H9 (cell line): ENCODE results near the gene KAZALD1. TPM values are rescaled to one million over a fixed set of nuclear protein-coding genes. Genes with fewer than 3 reads are reported as not detected.

Experiments used
- DNase-seq: peaks from one replicate; pipeline ENCODE4 v3.0.0-alpha.2; 2017
- H2AFZ ChIP-seq: one replicate; pipeline ENCODE4 v1.6.1; 2013; ENCODE audit warnings: mild to moderate bottlenecking, low read length, control low read depth, moderate library complexity
- H2AK5ac ChIP-seq: 2 replicates; pipeline ENCODE4 v1.6.1; 2013; ENCODE audit warnings: low read length, control low read depth, mixed read lengths; ENCODE audit not compliant: insufficient read length
- H2BK120ac ChIP-seq: one replicate; pipeline ENCODE4 v1.6.1; 2013; ENCODE audit warnings: low read depth, mild to moderate bottlenecking, low read length, control low read depth, inconsistent platforms; ENCODE audit not compliant: poor library complexity, severe bottlenecking
- H2BK12ac ChIP-seq: 2 replicates; pipeline ENCODE4 v1.6.1; 2013; ENCODE audit warnings: low read length, control low read depth, mixed read lengths, low read depth; ENCODE audit not compliant: insufficient read length
- H2BK15ac ChIP-seq: 2 replicates; pipeline ENCODE4 v1.6.1; 2013; ENCODE audit warnings: low read depth, low read length, control low read depth
- H2BK20ac ChIP-seq: one replicate; pipeline ENCODE4 v1.6.1; 2013; ENCODE audit warnings: low read depth, mild to moderate bottlenecking, low read length, control low read depth, inconsistent platforms; ENCODE audit not compliant: poor library complexity, severe bottlenecking
- H2BK5ac ChIP-seq: 2 replicates; pipeline ENCODE4 v1.6.1; 2013; ENCODE audit warnings: low read length, control low read depth, mixed read lengths; ENCODE audit not compliant: insufficient read length
- H3K14ac ChIP-seq: 2 replicates; pipeline ENCODE4 v1.6.1; 2013; ENCODE audit warnings: low read length, control low read depth; ENCODE audit not compliant: insufficient read depth
- H3K18ac ChIP-seq: 2 replicates; pipeline ENCODE4 v1.6.1; 2013; ENCODE audit warnings: low read depth, mild to moderate bottlenecking, mixed read lengths, low read length, control low read depth; ENCODE audit not compliant: insufficient read length
- H3K23ac ChIP-seq: 2 replicates; pipeline ENCODE4 v1.6.1; 2013; ENCODE audit warnings: low read length, control low read depth, mixed read lengths, low read depth; ENCODE audit not compliant: insufficient read length
- H3K23me2 ChIP-seq: 2 replicates; pipeline ENCODE4 v1.6.1; 2013; ENCODE audit warnings: low read depth, mild to moderate bottlenecking, mixed read lengths, low read length, control low read depth; ENCODE audit not compliant: insufficient read length, poor library complexity, severe bottlenecking
- H3K27ac ChIP-seq: 2 replicates; pipeline ENCODE4 v1.5.1; 2013; ENCODE audit warnings: low read length, control low read depth, mixed read lengths, low read depth; ENCODE audit not compliant: insufficient read length
- H3K27me3 ChIP-seq: 2 replicates; pipeline ENCODE4 v1.6.1; 2013; ENCODE audit warnings: low read length, control low read depth, inconsistent platforms; ENCODE audit not compliant: insufficient read depth
- H3K4ac ChIP-seq: 2 replicates; pipeline ENCODE4 v1.6.1; 2013; ENCODE audit warnings: low read depth, mild to moderate bottlenecking, control low read depth, inconsistent platforms, low read length, moderate library complexity
- H3K4me1 ChIP-seq: 2 replicates; pipeline ENCODE4 v1.6.1; 2013; ENCODE audit warnings: low read length, control low read depth, inconsistent platforms; ENCODE audit not compliant: insufficient read depth
- H3K4me2 ChIP-seq: 2 replicates; pipeline ENCODE4 v1.6.1; 2013; ENCODE audit warnings: low read length, control low read depth, mixed read lengths; ENCODE audit not compliant: insufficient read length, insufficient read depth
- H3K56ac ChIP-seq: 2 replicates; pipeline ENCODE4 v1.6.1; 2013; ENCODE audit warnings: low read depth, mild to moderate bottlenecking, mixed read lengths, low read length, control low read depth; ENCODE audit not compliant: insufficient read length
- H3K79me1 ChIP-seq: 2 replicates; pipeline ENCODE4 v1.6.1; 2013; ENCODE audit warnings: low read depth, mild to moderate bottlenecking, moderate library complexity, low read length, control low read depth, inconsistent platforms; ENCODE audit not compliant: insufficient read depth, poor library complexity, severe bottlenecking
- H3K79me2 ChIP-seq: 2 replicates; pipeline ENCODE4 v1.6.1; 2013; ENCODE audit warnings: low read length, control low read depth, inconsistent platforms; ENCODE audit not compliant: insufficient read depth
- H3K9ac ChIP-seq: 2 replicates; pipeline ENCODE4 v1.6.1; 2013; ENCODE audit warnings: low read length, control low read depth, mixed read lengths; ENCODE audit not compliant: insufficient read length; ENCODE audit errors: extremely low read depth
- H3K9me3 ChIP-seq: one replicate; pipeline ENCODE4 v1.6.1; 2013; ENCODE audit warnings: low read depth, low read length, inconsistent platforms; ENCODE audit not compliant: control insufficient read depth
- H3T11ph ChIP-seq: one replicate; pipeline ENCODE4 v1.6.1; 2013; ENCODE audit warnings: mild to moderate bottlenecking, low read length, control low read depth, inconsistent platforms
- H4K20me1 ChIP-seq: one replicate; pipeline ENCODE4 v1.6.1; 2013; ENCODE audit not compliant: control insufficient read depth, insufficient read length, insufficient read depth
- H4K5ac ChIP-seq: 2 replicates; pipeline ENCODE4 v1.6.1; 2013; ENCODE audit warnings: low read depth, mild to moderate bottlenecking, mixed read lengths, low read length, control low read depth; ENCODE audit not compliant: insufficient read length
- H4K8ac ChIP-seq: replicated peaks from 2 replicates; pipeline ENCODE4 v1.6.1; 2013; ENCODE audit warnings: low read length, control low read depth, mixed read lengths, low read depth; ENCODE audit not compliant: insufficient read length
- H4K91ac ChIP-seq: 2 replicates; pipeline ENCODE4 v1.6.1; 2013; ENCODE audit warnings: low read depth, mild to moderate bottlenecking, moderate library complexity, mixed read lengths, low read length, control low read depth; ENCODE audit not compliant: insufficient read length
- H3K27ac Mint-ChIP-seq, 3 experiments: 2 replicates in 2 of 3; 3 replicates in 1 of 3; pipeline ENCODE4 v1.8.0; 2020 to 2021; ENCODE audit warnings: mixed read lengths in 3 of 3, mild to moderate bottlenecking in 1 of 3, moderate library complexity in 1 of 3
- H3K27me3 Mint-ChIP-seq: 2 replicates; pipeline ENCODE4 v1.8.0; 2021; ENCODE audit warnings: low read depth, mild to moderate bottlenecking, moderate library complexity, mixed read lengths
- H3K36me3 Mint-ChIP-seq, 3 experiments: 2 replicates in 2 of 3; 3 replicates in 1 of 3; pipeline ENCODE4 v1.8.0; 2020 to 2021; ENCODE audit warnings: low read depth in 3 of 3, mixed read lengths in 3 of 3; ENCODE audit not compliant: insufficient read depth in 1 of 3
- H3K4me1 Mint-ChIP-seq, 2 experiments: 2 replicates each; pipeline ENCODE4 v1.8.0; 2020; ENCODE audit warnings: mixed read lengths in 2 of 2
- H3K4me3 Mint-ChIP-seq, 2 experiments: 2 replicates in 1 of 2; 3 replicates in 1 of 2; pipeline ENCODE4 v1.8.0; 2020 to 2021; ENCODE audit warnings: mild to moderate bottlenecking in 2 of 2, mixed read lengths in 2 of 2, moderate library complexity in 1 of 2
- H3K9me3 Mint-ChIP-seq, 2 experiments: 2 replicates in 1 of 2; 3 replicates in 1 of 2; pipeline ENCODE4 v1.8.0; 2020; ENCODE audit warnings: mild to moderate bottlenecking in 2 of 2, mixed read lengths in 2 of 2, moderate library complexity in 1 of 2
- CTCF ChIP-seq: fragments of 200-600 bp; sonication (generic); conservative IDR thresholded peaks from 3 replicates; pipeline ENCODE4 v1.8.0; 2021; ENCODE audit warnings: antibody characterized with exemption, mild to moderate bottlenecking
- WGBS: extraction: QIAGEN DNeasy Blood & Tissue Kit; methylation state at CpG from one replicate; pipeline ENCODE4 v1.1.7; 2013; ENCODE audit warnings: missing lambda C conversion rate, low lambda C conversion rate, mixed read lengths; ENCODE audit not compliant: insufficient read length; ENCODE audit errors: extremely low coverage; 5-methylcytosine and 5-hydroxymethylcytosine counted together
- total RNA-seq: library from RNA; stranded (reverse); gene quantifications from 2 replicates; pipeline ENCODE4 v1.2.1, GENCODE V29; 2021

The KAZALD1 gene
- total RNA-seq, 1 experiment from 2014 or later: 2.9 TPM

- Mint-ChIP-seq H3K27me3 (peaks cover 74% of the 10 kb centered on the region), H3K36me3 (no peaks in the 10 kb centered on the region)
- no peak within 1 kb of the TSS for H4K8ac ChIP-seq
Measured at GRCh38 chr10:101031128-101031795, 30.5 kb upstream of the KAZALD1 start, which contains the start of the genes PDZD7 and SFXN3. TSS of gene PDZD7 (minus strand) at chr10:101031129. CDS start at chr10:101030219, 910 bp downstream. TSS of gene SFXN3 (plus strand) at chr10:101031234. CDS start at chr10:101034695, 3,461 bp downstream.

More at GRCh38 chr10:101031128-101031795, 30.5 kb upstream of the KAZALD1 start, which contains the start of the genes PDZD7 and SFXN3:
- H3K9me3 Mint-ChIP-seq: no peaks in the 10 kb centered on the region; a peak in 1 of 5 replicates
- DNase-seq: peak; percentile 95
- no peak within 1 kb of the TSS for H3K56ac ChIP-seq
- H4K91ac ChIP-seq: no peak within 1 kb of the TSS
- H2BK20ac ChIP-seq: no peak within 1 kb of the TSS
- no peak within 1 kb of the TSS for H2BK15ac ChIP-seq
- H3K9ac ChIP-seq: no peak within 1 kb of the TSS
- no peak for TF ChIP-seq CTCF
- peak within 1 kb of the TSS; percentile 59 to 89 for H3K4me3 Mint-ChIP-seq
- H3K14ac ChIP-seq: no peak within 1 kb of the TSS; the same call in none of the 2 replicates
- no peak within 1 kb of the TSS for H2BK120ac ChIP-seq
- peaks cover 13% of the 10 kb centered on the region for H3K23me2 ChIP-seq
- no peak within 1 kb of the TSS for H3K23ac ChIP-seq
- H4K20me1 ChIP-seq: no peaks in the 10 kb centered on the region
- no peak within 1 kb of the TSS for H3T11ph ChIP-seq
- no peak within 1 kb of the TSS for H2BK12ac ChIP-seq
- peaks cover 34 to 50% of the 10 kb centered on the region in 2 experiments for H3K4me1 Mint-ChIP-seq
- no peak within 1 kb of the TSS for H3K4ac ChIP-seq
- no CpG with 5 or more reads among the region's 38 CpGs for WGBS
- no peak within 1 kb of the TSS for H2AK5ac ChIP-seq
- H3K9me3 ChIP-seq: no peaks in the 10 kb centered on the region
- no peak within 1 kb of the TSS for H3K27ac ChIP-seq
- H4K5ac ChIP-seq: no peak within 1 kb of the TSS
- no peak within 1 kb of the TSS for H3K18ac ChIP-seq
- no peak within 1 kb of the TSS for H2AFZ ChIP-seq
- peaks cover 4% of the 10 kb centered on the region; the same call in 1 of the 2 replicates for H3K27me3 ChIP-seq
- H3K4me2 ChIP-seq: peak within 1 kb of the TSS; percentile 74
- peaks cover 4% of the 10 kb centered on the region; the same call in 1 of the 2 replicates for H3K4me1 ChIP-seq
- H3K79me1 ChIP-seq: no peaks in the 10 kb centered on the region
- 0 out of 7 replicates have a peak within 1 kb of the TSS, but pooled peaks of 1 of the 3 experiments have one; percentile 78 for H3K27ac Mint-ChIP-seq
- no peak within 1 kb of the TSS for H2BK5ac ChIP-seq
- H3K79me2 ChIP-seq: no peaks in the 10 kb centered on the region
